OCI-LY1 (cell line): ENCODE results near the gene CHRM2.

Source experiments
- CTCF ChIP-seq: fragments of 200-600 bp; sonication (generic), shearing (Covaris generic); IDR thresholded peaks from 2 replicates; pipeline ENCODE4 v1.5.1; 2017; ENCODE audit warnings: mild to moderate bottlenecking, antibody characterized with exemption, low read length, moderate library complexity, mixed read lengths
- EZH2 ChIP-seq: fragments of 200-600 bp; sonication (generic), shearing (Covaris generic); IDR thresholded peaks from 2 replicates; pipeline ENCODE4 v1.8.0; 2017; ENCODE audit warnings: borderline replicate concordance, mixed run types, mild to moderate bottlenecking, antibody characterized with exemption, low read length, moderate library complexity, mixed read lengths

DNA sequence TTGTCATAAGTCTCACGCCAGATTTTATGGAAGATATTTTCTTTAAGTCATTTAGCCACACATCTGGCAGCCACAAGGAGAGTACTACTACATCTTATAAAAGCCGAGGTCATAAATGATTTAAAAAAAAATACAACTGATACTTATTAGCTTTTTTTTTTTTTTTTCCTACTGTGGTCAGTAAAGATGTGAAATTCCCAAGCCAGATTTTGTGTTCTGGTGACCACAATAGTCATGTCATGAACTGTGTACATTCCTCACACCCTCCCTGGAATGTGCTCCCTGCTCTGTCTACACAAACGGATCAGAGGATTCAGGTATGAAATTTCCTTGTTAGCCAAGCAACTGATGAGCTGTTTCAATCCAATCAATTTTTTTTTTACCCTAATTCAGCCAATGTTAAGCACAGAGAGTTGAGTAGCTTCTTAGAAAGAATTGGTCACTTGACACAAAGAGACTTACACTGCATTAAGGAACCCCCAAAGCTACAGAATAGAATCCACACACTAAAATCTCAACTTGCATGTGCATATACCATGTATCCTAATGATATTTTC is 54.7 kb downstream of the CHRM2 start:
- TF ChIP-seq CTCF, result no peak
- TF ChIP-seq EZH2, result no peak
